ENCODE results near the gene ZBTB39. TPM values are rescaled to one million over a fixed set of nuclear protein-coding genes. Genes with fewer than 3 reads are reported as not detected.

ZBTB39 gene, protein sequence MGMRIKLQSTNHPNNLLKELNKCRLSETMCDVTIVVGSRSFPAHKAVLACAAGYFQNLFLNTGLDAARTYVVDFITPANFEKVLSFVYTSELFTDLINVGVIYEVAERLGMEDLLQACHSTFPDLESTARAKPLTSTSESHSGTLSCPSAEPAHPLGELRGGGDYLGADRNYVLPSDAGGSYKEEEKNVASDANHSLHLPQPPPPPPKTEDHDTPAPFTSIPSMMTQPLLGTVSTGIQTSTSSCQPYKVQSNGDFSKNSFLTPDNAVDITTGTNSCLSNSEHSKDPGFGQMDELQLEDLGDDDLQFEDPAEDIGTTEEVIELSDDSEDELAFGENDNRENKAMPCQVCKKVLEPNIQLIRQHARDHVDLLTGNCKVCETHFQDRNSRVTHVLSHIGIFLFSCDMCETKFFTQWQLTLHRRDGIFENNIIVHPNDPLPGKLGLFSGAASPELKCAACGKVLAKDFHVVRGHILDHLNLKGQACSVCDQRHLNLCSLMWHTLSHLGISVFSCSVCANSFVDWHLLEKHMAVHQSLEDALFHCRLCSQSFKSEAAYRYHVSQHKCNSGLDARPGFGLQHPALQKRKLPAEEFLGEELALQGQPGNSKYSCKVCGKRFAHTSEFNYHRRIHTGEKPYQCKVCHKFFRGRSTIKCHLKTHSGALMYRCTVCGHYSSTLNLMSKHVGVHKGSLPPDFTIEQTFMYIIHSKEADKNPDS
- 2.8 and 3.6 TPM in 2 replicates for total RNA-seq

DNA sequence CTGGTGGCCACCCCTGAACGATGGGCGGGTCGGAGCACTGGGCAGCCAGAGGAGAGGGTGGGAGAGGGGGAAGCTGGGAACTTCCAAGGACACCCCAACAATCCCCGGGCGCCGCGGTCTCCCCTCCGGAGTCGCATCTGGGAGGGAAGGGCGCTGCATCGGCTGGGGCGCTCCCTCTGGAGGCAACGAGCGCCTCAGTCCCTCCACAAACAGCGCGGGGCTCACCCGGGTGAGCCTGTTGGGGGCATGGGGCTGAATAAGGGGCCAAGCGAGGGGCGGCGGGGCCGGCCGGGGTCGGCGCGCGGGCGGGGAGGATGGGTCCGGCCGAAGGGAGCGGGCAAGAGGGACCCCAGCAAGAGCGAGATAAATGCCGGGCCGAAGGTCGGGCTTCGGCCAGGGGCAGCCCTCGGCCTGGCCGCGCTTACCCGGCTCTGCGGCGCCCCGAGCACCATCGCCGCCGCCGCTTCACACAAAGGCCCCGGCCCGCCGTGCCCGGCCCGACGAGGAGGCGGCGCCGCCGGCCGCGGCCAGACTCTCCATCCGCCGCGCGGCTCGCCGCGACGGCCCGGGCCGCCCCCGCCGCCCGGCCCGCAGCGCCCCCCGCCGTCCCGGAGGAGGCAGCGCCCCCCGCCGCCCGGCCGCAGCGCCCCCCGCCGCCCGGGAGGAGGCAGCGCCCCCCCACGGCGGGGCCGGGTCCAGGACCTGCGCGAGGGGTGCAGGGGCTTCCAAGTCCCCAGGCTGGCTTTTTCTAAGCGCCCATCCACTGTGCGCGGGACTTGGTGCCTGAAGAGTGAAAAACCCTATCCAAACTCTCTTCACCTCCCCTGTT, at the start of gene ZBTB39:
Gene ZBTB39, minus strand, starts transcription at position 567 of the 829 bp plus-strand sequence. CDS start 1,629 bp downstream, outside the sequence.

DNA sequence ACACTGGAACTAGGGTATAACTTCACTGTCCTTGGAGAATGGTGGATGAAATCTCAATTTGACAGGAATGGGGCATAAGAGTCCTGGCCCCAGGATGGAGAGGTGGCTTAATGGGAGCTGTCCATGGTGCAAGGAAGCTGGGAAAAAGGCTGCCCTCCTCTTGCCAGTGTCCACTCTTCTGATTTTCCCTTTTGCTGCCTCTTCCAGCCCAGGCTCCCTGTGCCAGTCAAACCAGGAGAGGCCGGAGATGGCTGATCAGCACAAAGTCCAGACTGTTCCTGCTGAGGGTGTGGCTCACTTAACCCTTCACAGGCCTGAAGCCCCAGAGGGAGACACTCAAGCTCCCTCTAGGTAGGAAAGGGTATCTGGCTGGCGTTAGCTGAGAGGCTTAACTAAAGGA, 43.5 kb upstream of the ZBTB39 start, which contains the start of gene MYO1A:
Gene MYO1A, minus strand, starts transcription at position 240 of the 400 bp plus-strand sequence. CDS start 1,806 bp downstream, outside the sequence.

DNA sequence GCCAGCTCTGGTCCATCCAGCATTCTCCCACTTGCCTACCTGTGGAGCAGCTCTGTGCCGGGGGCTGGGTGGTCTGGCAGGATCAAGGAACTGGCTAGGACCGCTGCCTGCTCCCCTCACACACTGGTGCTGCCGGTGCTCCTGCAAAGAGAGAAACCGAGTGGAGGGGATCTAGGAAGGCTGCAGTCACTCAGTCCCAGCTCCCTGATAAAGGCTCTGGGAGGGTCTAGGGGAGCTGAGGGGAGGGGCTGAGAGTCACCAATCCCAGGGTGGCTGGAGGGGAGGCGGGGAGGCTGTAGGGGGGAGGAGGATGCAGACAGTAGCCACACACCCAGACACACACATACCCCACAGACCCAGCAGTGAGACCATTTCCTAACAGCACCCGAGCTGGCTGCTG, 10.0 kb upstream of the ZBTB39 start, which contains the start of gene TAC3:
Gene TAC3, minus strand, starts transcription at position 182 of the 400 bp plus-strand sequence. CDS start 732 bp downstream, outside the sequence.

DNA sequence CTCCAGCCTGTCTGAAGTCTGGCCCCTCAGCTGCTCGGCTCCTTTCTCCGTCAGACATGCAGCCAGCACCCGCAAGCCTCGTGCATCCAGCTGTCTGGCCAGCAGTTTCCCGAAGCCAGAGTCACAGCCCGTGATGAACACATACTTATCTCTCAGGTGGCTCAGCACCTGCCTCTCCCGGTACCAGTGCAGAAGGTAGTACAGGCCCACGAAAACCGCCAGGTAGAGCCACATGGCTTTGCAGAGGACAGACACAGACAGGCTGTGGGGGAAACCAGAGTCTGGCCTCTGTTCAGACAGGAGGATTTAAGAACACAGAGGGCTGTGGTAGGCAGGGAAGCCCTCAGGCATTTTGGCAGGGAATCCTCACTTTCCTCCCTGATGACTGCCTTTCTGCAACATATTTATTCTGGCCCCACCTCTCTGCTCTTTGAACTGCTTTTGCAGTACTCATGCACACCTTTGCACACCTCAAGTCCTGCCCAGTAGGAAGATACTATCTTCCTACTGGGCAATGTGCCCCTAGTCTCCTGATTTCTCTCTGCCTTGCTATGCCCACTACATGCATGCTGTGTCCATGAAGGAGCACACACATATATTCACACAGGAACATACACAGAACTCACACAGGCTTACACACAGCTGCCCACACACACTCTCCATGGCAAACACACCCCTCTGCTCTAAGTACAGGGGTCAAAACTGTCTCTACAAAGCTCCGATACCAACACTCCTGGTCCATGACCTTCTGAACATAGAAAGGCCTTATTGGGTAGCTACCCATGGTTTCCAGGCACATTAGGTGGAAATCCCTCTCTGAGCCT, 48.9 kb downstream of the ZBTB39 start, which contains the start of gene RDH16:
Gene RDH16, minus strand, starts transcription at position 380 of the 824 bp plus-strand sequence. Its CDS starts 146 bp downstream, at position 234.

Other genes with a start within 250 kb of the ZBTB39 start
- gene HSD17B6, start 243.2 kb downstream of the ZBTB39 start, total RNA-seq, result 3.6 and 5.0 TPM in 2 replicates
- gene SDR9C7, start 72.1 kb downstream of the ZBTB39 start, total RNA-seq, result under 0.01 TPM in 1 of 2 replicates, not detected in the other
- gene RDH16, start 48.9 kb downstream of the ZBTB39 start, total RNA-seq, result 0.09 and 0.14 TPM in 2 replicates
- gene TAC3, start 10.0 kb upstream of the ZBTB39 start, total RNA-seq, result not detected in 2 replicates
- under 0.01 TPM in 1 of 2 replicates, not detected in the other for gene MYO1A, start 43.6 kb upstream of the ZBTB39 start, total RNA-seq
- gene NEMP1, start 72.2 kb upstream of the ZBTB39 start, total RNA-seq, result 3.8 and 4.7 TPM in 2 replicates
- gene NAB2, start 82.6 kb upstream of the ZBTB39 start, total RNA-seq, result 26.6 and 39.9 TPM in 2 replicates
- gene STAT6, start 104.8 kb upstream of the ZBTB39 start, total RNA-seq, result 75.2 and 76.1 TPM in 2 replicates
- gene LRP1, start 121.9 kb upstream of the ZBTB39 start, total RNA-seq, result 258 and 432 TPM in 2 replicates
- gene LRP1-AS, start 141.1 kb upstream of the ZBTB39 start, total RNA-seq, result not detected in 2 replicates
- gene NXPH4, start 210.2 kb upstream of the ZBTB39 start, total RNA-seq, result 0.28 and 0.65 TPM in 2 replicates
- gene SHMT2, start 223.2 kb upstream of the ZBTB39 start, total RNA-seq, result 223 and 313 TPM in 2 replicates
- 0.14 and 0.37 TPM in 2 replicates for gene STAC3, start 244.6 kb upstream of the ZBTB39 start, total RNA-seq